HG03378 (cell line): ENCODE results near the gene GPRC5D.

Experiments
- ATAC-seq: cut with Tn5 transposase; IDR thresholded peaks from one replicate; pipeline ENCODE4 v1.9.1; 2021; ENCODE audit warnings: mild to moderate bottlenecking, moderate library complexity; ENCODE audit not compliant: unreplicated experiment

Gene GPRC5D

DNA sequence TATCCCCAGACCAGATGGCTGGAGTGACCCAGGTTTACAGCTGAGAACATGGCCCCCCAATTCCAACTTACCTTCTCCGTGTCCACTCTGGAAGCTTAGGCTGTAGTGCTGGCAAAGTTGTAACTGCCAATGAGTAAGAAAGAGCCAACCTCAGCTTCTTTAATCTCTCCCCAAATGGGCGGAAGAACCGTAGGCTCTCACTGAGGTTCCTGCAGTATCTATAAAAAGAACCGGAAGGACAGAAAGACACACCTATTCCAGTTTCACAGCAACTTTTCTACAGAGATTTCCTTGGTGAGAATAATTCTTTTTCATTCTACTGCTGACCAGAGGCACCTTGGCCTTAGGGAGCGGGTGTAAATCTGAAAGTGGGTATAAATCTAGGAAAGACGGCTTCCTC, at the start of gene GPRC5D:
TSS of gene GPRC5D (minus strand) at position 135 of the 400 bp plus-strand sequence. CDS start 1,786 bp downstream, outside the sequence.
- ATAC-seq = no peak

DNA sequence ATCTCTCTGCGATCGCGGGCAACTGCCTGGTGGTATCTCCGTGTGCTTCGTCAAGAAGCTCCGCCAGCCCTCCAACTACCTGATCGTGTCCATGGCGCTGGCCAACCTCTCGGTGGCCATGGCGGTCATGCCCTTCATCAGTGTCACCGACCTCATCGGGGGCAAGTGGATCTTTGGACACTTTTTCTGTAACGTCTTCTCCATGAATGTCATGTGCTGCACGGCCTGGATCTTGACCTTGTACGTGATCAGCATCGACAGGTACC, 49.7 kb upstream of the GPRC5D start:
- no peak for ATAC-seq

DNA sequence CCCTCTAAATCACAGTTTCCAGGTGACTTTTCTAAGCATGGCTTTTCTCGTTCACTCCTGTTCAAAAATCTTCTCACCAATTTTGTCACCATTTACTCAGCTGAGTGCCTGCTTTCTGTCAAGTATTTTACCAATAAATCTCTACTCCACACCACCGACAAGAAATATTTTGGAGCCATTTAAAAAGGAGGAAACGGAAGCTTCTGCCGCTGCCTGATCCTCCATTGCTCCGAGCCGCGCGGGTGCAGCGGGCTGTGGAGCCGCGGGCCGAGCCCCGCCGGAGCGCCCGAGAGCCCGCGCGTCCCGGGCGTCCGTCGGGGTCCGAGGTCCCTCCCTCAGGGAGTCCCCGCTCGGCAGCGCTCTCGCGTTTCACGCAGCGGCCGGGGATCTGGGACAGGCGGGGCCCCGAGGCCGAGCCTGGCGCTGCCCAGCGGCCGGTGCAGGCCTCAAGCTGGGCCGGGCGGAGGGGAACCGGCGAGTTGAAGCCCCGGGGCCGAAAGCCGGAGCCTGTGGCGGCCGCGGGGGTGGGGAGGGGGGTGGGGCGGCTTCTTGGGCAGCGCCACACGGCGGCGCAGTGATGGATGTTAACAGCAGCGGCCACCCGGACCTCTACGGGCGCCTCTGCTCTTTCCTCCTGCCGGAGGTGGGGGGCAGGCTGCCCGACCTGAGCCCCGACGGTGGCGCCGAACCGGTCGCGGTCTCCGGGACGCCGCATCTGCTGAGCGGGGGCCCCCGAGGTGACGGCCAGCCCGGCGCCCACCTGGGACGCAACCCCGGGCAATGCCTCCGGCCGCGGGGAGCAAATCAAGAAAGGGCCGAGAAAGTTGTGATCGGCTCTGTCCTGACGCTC, 49.2 kb upstream of the GPRC5D start:
- peak; percentile 7 for ATAC-seq

DNA sequence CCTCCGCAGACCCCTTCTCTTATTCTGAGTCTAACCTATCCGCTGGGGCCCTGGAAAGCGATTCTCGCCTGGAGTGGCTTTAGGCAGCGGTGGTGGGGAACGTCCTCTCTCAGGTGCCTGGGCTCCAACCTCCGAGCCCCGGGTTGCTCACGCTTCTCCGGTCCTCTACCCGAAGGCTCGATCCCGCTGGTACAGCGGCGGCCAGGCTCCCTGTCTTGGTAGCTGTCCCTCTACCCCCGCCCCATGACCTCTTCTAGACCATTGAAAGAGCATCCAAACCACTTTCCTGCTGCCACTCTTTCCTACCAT, 48.6 kb upstream of the GPRC5D start:
- ATAC-seq = peak; percentile 45

DNA sequence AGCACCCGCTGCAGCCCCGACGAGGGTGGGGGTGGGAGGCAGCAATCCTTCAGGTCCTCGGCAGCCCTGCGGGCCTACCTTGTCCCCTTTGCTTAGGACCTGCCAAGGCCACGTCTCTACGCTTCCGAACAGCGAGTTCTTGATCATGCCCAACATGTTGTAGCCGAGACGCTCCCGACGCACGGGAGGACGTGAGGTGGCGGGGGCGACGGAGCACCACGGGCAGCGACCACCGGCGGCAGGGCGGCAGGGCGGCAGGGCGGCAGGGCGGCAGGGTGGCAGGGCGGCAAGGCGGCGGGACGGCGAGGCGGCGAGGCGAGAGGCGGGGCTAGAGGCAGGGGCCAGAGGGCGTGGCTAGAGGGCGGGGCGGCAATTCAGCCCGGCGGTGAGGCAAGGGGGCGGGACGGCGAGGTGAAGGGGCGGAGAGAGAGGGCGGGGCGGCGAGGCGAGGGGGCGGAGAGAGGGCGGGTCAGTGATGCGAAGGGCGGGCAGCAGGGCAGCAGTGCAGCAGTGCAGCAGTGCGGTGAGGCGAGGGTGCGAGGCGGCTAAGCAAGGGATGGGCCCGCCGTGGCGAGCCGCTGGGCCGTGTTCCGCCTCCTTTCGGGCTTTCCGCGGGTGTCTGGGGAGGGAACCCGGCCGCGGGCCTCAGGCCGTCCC, 48.1 kb upstream of the GPRC5D start, which contains the start of gene HEBP1:
TSS of gene HEBP1 (minus strand) at position 307 of the 657 bp plus-strand sequence. CDS start at position 156, 151 bp downstream.
- ATAC-seq = peak; percentile 60

DNA sequence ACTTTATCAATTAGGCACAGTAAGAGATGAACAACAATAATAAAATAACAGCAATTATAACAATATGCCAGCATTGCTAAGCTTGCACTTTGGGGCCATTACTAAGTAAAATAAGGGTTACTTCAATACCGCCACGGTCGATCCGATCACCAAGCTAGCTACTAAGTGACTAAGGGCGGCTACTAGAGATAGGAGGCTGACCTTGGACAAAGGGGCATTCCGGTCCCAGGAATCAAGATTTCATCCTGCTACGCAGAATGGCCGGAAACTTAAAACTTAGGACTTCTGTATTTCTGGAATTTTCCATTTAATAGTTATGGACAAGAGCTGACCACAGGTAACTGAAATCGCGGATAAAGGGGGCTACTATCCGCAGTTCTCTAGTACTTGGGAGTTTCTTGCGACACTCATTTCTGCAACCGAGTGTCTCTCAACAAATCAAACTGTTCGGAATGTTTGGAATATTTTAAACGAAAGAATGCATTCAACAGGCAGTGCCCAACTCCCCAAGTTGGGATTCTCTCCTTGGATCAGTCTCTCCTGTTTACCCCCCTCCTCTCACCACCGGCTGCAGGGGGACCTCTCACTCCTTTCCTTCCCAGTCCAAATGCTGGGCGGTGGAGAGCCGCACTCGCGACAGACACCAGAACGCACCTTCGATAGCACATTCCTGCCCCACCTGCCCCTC, 47.4 kb upstream of the GPRC5D start:
- no peak for ATAC-seq

DNA sequence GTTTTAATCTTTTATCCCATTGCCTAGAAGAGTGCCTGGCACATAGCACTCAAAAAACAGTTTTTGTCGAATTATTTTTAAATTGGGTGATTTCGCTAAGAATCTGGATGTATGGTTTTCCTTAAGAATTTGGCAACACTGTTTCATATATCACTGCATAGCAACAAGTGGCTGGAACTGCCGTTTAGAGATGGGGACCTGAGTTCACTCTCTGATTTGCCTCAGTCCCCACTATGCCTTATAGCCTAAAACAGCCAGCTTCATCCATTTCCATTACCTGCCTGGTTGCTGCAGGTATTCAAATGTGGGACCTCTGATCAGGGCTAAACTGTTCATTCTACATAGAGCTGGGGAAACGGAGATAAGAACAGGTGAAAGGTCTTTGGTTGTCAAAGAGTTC, 46.3 kb upstream of the GPRC5D start:
- ATAC-seq = no peak

DNA sequence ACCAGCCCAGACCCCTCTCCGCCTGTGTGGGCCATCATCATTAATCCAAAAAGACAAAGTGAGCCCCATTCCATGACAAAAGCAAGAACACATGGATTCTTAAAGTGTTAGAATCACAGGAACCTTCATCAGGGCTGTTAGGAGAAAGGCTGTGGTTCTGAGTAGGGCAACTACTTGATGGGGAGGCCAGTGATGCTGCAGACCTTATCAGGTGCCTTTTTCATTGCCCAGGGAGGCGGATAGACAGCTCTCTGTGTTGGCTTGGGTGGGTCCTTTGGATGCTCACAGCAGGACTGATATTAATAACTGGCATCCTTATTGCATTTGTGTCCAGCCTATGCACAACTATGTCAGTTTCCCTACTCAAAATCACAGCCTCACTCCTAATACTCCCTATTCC, 45.8 kb upstream of the GPRC5D start:
- ATAC-seq = no peak

DNA sequence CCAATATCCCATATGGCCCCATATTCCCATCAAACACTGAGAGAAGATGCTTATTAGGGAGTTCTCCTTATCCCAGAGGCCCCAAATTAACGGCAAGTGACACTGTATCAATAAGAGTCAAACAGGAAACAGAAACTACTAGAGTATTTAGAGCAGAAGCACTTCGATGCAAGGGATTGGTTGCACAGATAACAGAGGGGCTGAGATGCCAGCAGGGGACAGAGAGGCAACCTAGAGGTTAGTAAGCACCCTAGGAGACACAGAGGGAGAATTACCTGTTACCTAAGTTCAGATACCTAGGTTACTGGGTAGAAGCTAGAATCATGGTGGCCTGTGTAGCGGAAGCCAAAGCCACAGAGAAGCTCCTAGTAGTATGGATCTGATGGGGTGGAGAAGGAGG, 45.2 kb upstream of the GPRC5D start:
- ATAC-seq = no peak

DNA sequence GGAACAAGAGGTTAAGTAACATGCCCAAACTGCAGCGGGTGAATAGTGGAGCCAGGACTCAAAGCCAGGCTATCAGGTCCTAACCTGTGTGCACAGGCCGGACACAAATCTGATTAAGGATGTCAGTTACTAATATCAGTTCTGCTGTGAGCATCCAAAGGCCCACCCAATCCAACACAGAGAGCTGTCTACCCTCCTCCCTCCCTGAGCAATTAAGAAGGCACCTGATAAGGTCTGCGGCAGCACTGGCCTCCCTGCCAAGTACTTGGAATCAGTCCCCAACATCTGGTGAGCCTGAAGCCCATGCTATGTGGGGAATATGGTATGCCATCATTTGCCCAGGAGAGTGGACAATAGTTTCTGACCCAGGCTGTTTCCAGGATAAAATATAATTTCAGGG, 44.2 kb upstream of the GPRC5D start:
- no peak for ATAC-seq

DNA sequence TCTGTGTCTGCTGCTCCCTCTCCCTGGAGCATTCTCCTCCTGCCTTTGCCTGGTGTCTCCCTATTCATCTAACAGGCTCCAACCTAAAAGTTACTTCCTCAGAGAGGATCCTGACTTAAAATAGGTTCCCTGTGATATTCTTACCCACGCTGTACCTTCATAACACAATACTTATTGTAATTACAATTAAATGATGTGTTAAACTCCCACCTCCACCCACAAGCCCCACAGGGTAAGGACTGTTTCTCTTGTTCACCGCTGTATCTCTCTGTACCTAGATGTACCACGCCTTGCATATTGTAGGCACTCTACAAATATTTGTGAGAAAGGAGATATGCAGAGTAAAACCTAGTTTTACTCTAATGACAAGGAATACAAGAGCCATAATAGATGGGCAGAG, 43.1 kb upstream of the GPRC5D start:
- ATAC-seq = no peak

DNA sequence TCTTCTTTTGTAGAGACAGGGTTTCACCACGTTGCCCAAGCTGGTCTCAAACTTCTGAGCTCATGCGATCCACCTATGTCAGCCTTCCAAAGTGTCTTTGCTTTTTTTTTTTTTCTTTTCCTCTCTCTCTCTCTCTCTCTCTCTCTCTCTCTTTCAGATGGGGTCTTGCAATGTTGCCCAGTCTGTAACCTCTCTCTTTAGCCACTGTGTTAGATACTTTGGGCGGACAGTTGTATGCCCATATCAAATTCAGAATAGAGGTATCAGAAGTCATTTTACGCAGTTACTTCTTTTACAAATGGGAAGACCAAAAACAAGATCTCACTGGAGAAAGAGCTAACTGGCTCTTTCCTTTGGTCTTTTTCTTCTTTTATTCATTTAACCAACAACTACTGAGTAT, 41.4 kb upstream of the GPRC5D start:
- ATAC-seq = no peak

DNA sequence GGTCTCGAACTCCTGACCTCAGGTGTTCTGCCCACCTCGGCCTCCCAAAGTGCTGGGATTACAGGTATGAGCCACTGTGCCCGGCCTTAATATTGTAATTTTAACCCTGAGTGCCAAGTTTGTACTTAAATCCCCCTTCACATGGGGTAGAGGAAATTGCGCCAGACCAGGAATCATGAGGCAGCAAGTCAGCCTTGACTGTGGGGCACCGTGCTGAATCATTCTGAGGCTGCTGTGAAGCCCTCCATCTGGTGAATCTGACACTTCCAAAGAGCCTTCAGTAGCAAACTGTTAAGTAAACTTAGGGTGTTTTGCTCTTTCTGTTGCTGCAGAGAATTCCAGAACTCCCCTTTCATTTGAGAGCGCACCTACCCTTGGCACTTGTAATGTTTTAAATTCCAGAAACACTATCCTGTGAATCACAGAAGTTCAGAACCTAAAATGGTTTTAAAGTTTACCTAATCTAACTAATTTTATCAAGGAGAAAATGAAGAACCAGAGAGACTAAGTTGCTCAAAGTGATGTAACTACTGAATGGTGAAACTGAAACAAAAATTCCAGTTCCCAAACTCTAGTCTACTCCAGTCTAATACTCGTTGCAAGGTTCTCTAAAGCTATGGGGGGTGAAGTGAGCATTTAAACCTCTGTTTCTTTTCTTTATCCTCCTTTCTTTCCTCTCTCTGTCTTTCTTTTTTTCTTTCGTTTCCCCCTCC, 40.6 kb upstream of the GPRC5D start:
- ATAC-seq = no peak

DNA sequence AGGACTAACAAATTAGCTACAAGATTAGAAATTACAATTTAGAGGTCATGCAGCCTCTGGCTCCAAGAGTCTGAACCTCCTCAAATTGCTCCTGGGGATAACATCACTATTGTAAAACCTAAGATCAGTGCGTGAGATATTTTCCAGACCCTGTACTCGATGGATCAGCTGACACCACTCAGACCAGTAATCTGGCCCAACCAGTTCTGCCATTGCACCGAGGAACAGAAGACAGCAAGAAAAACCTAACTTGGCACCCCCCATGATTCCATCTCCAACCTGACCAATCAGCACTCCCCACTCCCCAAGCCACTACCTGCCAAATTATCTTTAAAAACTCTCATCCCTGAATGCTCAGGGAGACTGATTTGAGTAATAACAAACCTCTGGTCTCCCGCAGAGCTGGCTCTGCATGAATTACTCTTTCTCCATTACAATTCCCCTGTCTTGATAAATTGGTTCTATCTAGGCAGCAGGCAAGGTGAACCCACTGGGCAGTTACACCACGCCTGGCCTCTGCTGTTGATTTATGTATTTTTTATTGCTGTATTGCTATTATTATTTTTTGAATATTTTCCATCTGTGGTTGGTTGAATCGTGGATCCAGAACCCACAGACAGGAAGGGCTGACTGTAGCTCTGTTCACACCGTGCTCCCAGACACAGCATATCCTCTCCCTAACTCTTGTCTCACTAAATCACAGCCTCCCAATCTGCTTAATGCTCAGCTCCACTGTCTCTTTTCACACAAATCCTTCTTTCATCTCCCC, 38.9 kb upstream of the GPRC5D start:
- ATAC-seq = no peak

DNA sequence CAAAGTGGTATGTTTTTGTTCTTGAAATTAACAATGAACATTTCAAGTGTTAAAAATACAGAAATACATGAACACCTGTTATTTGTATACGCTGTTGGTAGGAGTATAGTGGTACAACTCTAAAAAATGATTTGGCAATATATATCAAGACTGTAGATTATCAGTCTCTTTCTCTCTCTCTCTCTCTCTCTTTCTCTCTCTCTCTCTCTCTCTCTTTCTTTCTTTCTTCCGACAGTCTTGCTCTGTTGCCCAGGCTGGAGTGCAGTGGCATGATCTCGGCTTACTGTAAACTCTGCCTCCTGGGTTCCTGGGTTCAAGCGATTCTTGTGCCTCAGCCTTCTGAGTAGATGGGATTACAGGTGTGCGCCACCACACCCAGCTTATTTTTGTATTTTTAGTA, 35.5 kb upstream of the GPRC5D start:
- no peak for ATAC-seq

DNA sequence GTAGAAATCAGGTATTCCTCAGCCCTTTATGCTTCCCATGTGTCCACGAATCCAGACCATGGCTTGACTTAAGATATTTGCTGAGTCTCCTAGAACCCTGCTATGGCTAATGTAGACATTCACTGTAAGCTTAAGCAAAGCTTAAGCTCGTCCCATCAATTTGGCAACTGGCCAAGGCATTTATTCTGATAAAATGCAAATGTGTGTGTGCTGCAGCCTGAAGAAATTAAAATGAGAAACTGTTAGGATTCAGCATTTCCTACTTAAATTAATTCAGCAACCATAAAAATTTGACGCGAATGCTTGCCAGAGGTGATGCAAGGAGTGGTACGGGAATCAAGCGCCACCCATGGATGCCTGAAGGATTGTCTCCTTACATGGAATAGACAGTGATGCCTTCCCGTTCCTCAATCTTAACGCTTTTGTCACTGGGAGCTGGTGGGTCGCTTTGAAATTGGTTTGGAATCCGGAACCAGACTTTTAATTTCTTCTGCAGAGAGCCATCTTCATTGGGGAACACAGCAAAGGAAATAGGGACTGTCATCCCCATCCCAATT, 34.9 kb upstream of the GPRC5D start:
- no peak for ATAC-seq

DNA sequence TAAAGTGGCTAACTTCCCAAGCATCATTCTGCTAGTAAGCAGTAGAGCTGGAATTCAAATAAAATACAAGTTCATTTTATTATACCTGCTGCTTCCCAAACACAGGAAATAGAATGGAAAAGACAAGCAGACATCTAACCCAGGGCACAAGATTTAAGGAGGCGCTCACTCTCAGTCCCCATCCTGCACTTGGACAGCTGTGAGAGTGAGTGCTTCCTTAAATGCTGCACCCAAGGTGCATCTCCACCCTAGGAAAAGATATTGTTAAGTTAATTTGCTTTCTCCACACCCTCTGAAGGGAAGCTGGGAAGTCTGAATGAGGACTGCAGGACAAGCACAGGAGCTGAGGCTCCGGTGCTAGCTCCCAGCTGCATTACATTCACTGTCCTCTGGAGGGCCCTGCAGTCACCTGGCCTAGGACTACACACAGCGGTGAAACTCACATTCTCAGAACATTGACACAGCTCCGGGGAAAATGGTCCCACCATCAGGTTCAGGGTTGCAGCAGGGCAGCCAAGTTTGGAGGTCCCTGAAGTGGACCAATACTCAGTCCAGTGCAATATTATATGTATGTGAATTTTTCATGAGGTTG, 33.9 kb upstream of the GPRC5D start:
- ATAC-seq = no peak

DNA sequence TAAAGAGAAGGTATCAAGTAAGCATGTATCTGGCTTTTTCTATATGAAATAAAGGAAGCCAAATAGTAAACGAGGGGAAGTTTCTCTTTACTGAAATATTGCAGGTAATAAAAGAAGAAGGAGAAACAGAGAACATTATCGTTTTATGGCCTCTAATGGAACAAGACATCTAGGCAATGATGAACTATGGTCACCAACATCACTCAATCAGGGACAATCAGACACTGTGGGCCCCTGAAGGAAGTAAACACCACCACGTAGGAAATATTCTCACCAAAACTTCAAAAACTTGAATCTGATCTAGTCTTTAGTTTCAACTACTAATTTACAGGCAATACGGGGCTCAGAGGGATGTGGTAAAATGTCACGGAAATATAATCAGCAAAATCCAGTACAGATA, 32.2 kb upstream of the GPRC5D start:
- no peak for ATAC-seq

DNA sequence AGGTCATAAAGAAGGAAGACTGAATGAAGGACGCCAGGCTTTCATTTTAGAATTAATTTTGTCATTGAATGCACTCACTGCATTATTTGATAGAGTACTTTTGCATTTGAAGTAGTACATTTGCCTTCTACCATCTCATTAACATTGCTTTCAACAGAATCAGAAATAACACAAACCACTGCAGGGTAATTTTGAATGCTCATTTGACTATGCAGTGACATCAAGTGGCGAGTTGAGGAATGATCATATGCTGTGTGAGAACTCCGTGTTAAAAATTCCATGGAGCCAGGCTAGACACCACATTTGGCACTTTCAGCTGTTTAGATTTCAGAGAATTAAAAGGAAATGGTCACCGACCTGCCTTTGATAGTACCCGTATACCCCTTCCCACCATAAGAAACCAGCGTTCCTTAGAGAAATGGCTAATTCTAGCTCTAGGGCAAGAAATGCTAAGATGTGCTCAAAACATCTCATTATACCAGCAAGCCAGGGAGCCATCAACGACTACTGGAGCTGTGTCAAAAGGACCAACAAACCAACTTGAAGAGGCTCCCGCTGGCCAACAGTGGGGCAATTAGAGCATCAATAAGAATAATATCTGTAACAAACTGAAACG, 31.6 kb upstream of the GPRC5D start:
- ATAC-seq = no peak

DNA sequence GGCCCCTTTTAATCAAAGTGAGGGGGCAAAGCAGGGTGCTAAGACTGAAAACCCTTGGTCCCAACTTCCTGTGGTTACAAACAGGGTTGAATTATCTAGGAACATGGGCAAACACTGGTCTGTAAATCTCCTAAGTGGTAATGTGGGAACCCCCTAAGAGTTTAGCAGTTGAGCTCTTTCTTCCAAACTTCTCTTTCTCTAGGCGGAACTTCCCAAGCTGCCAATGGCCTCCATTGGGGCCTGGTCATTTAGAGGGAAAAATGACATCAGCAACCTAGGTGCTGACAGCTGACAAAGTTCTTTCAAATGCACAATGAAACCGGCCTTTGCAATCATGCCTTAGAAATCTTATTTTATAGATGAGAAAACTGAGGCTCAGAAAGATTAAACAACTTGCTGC, 30.4 kb upstream of the GPRC5D start:
- ATAC-seq = no peak
